SH-SY5Y (cell line): ENCODE measurements around the gene TRAPPC5.

Source experiments
- GATA2 ChIP-seq: IDR thresholded peaks from 2 replicates; pipeline ENCODE4 v1.6.1; 2011; ENCODE audit warnings: mild to moderate bottlenecking, low read depth, low read length
- GATA3 ChIP-seq: IDR thresholded peaks from 2 replicates; pipeline ENCODE4 v1.6.1; 2011; ENCODE audit warnings: low read depth, mild to moderate bottlenecking, low read length, moderate library complexity

DNA sequence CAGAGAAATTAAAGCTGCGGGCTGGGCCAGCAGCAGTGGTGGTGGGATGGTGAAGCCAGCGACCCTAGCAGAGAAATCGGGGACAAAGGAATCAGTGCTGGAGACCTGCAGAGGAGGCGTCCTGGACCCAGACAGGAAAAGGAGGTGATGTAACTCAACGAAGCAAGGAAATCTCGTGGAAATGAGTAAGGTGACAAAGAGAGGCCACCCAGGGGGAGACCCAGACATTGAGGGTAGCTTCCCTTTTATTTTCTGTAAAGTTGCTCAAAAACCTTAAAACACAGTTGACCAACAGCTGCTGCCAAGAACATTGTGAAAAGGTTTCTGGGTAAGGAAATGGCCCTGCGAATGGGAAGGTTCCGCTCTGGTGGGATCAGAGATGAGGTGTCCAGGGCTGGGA is 25.1 kb upstream of the TRAPPC5 start:
- TF ChIP-seq GATA3, result no peak
- TF ChIP-seq GATA2, result no peak
